DOHH2 (cell line): ENCODE measurements around the gene ROS1.

Source experiments
- EZH2phosphoT487 ChIP-seq: fragments of 200-600 bp; sonication (generic); IDR thresholded peaks from 2 replicates; pipeline ENCODE4 v1.6.1; 2017; ENCODE audit warnings: borderline replicate concordance, mild to moderate bottlenecking, antibody characterized with exemption, low read length, moderate library complexity, mixed read lengths
- TF ChIP-seq, protein P1 (sequence below): fragments of 200-600 bp; sonication (generic); IDR thresholded peaks from one replicate; pipeline ENCODE4 v1.5.1; 2014; ENCODE audit warnings: antibody characterized with exemption, mild to moderate bottlenecking, low read depth, low read length; ENCODE audit not compliant: poor library complexity, severe bottlenecking

DNA sequence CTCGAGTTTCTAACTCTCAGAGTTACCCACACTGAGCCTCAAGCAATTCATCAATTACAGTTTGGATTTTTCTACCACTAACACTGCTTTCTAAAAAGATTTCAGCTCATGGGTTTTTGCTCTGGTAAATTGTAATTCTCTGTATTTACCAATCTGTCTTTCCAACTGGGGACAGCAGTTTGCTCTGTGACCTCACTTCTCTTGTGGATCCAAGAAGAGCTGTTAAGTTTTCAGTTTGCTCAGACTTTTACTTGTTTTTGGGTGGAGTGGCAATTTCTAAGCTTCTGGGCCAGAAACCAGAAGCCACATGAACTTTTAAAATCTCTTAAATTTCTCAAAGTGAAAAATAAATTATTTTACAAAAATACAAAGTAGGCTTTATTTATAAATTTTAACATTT is 74.2 kb downstream of the ROS1 start:
- TF ChIP-seq, protein P1, sequence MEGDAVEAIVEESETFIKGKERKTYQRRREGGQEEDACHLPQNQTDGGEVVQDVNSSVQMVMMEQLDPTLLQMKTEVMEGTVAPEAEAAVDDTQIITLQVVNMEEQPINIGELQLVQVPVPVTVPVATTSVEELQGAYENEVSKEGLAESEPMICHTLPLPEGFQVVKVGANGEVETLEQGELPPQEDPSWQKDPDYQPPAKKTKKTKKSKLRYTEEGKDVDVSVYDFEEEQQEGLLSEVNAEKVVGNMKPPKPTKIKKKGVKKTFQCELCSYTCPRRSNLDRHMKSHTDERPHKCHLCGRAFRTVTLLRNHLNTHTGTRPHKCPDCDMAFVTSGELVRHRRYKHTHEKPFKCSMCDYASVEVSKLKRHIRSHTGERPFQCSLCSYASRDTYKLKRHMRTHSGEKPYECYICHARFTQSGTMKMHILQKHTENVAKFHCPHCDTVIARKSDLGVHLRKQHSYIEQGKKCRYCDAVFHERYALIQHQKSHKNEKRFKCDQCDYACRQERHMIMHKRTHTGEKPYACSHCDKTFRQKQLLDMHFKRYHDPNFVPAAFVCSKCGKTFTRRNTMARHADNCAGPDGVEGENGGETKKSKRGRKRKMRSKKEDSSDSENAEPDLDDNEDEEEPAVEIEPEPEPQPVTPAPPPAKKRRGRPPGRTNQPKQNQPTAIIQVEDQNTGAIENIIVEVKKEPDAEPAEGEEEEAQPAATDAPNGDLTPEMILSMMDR, result no peak
- TF ChIP-seq EZH2phosphoT487, result no peak
